ENCODE data around the gene CAMTA1.

CAMTA1 gene

DNA sequence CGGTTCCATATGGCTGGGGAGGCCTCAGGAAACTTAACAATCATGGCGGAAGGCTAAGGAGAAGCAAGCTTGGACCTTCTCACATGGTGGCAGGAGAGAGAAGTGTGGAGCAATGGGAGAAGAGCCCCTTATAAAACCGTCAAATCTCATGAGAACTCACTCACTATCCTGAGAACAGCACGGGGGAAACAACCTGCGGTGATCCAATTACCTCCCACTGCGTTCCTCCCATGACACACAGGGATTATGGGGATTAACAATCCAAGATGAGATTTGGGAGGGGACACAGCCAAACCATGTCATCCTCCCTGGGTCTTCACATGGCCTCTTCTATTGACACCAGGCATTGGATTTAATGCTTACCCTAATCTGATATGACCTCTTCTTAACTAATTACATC is 530.7 kb downstream of the CAMTA1 start:
- no peak for DNase-seq (ENCODE audit: low read depth)
- TF ChIP-seq, protein P1, sequence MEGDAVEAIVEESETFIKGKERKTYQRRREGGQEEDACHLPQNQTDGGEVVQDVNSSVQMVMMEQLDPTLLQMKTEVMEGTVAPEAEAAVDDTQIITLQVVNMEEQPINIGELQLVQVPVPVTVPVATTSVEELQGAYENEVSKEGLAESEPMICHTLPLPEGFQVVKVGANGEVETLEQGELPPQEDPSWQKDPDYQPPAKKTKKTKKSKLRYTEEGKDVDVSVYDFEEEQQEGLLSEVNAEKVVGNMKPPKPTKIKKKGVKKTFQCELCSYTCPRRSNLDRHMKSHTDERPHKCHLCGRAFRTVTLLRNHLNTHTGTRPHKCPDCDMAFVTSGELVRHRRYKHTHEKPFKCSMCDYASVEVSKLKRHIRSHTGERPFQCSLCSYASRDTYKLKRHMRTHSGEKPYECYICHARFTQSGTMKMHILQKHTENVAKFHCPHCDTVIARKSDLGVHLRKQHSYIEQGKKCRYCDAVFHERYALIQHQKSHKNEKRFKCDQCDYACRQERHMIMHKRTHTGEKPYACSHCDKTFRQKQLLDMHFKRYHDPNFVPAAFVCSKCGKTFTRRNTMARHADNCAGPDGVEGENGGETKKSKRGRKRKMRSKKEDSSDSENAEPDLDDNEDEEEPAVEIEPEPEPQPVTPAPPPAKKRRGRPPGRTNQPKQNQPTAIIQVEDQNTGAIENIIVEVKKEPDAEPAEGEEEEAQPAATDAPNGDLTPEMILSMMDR (IDR thresholded peaks at IDR 0.05; ENCODE audit: insufficient read depth, low read depth, low read length, missing control alignments) = no peak
- H3K4me3 ChIP-seq (ENCODE audit: low read depth, low read length) = no peak overlapping the region

DNA sequence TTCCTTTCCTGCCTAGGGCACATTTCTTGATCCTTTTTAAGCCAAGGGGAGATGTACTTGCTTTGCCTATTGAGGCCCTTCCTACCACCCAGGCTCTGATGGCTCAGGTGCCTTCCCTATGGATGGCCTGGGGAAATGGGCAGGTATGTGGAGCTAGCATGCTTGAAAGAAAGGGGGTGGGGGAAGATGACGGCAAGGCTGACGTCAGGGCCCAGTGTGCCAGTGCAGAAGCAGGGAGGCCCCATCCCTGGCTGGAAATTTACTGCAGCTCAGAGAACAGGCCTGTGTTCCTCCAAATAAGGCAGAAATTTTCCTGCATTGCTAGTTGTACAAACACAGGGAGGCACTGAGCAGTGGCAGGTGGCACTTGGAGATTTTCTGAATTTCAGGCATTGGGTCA is 532.6 kb downstream of the CAMTA1 start:
- no peak overlapping the region for H3K4me3 ChIP-seq (ENCODE audit: low read depth, low read length)
- TF ChIP-seq, protein P1 (IDR thresholded peaks at IDR 0.05; ENCODE audit: insufficient read depth, low read depth, low read length, missing control alignments) = no peak
- no peak for DNase-seq (ENCODE audit: low read depth)

DNA sequence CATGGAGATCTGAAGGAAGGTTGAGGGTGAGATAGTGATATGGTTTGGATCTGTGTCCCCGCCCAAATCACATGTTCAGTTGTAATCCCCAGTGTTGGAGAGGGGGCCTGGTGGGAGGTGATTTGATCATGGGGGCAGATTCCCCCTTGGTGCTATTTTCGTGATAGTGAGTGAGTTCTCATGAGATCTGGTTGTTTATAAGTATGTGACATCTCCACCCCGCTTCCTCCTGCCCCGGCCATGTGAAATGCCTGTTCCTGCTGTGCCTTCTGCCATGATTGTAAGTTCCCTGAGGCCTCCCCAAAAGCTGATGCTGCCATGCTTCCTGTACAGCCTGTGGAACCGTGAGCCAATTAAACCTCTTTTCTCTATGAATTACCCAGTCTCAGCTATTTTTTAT is 533.9 kb downstream of the CAMTA1 start:
- H3K4me3 ChIP-seq (ENCODE audit: low read depth, low read length) = no peak overlapping the region
- TF ChIP-seq, protein P1 (IDR thresholded peaks at IDR 0.05; ENCODE audit: insufficient read depth, low read depth, low read length, missing control alignments) = no peak
- DNase-seq (ENCODE audit: low read depth) = no peak

DNA sequence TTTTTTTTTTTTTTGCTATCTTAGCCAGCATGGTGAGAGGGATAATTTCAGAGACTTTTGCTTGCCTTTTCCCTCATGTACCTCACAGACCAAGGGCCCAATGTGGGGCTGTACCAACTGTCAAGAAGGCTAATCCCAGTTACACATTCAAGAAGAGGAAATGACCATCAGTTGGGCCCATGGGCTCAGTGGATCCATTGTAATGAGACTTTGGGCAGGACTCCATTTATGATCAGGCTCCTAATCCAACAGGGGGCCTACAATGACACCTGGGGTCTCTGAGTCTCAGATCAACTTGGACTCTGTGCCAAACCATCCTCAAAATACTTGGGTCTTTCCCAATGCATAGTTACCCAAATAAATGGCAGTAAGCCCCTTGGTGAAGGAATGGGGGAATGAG is 535.4 kb downstream of the CAMTA1 start:
- DNase-seq (ENCODE audit: low read depth) = no peak
- H3K4me3 ChIP-seq (ENCODE audit: low read depth, low read length) = no peak overlapping the region
- TF ChIP-seq, protein P1 (IDR thresholded peaks at IDR 0.05; ENCODE audit: insufficient read depth, low read depth, low read length, missing control alignments) = no peak

DNA sequence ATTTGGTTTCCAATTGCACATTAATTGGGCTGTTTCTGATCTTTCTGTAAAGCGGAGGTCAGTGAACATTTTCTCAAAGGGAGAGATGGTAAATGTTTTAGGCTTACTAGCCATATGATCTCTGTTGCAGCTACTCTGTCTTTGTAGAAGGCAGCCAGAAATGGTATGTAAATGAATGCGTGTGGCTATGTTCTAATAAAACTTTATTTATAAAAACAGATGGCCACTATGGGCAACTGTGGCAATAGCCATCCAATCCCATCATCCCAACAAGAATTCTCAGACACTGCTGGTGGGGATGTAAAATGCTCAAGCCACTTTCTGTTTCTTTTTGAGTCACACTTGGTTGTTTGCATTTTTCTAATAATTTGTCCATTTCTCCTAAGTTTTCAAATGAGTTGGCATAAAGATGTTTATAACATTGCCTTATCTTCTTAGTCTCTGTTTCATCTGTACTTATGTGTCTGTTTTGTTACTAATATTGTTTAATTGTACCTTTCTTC is 537.1 kb downstream of the CAMTA1 start:
- DNase-seq (ENCODE audit: low read depth) = no peak
- no peak overlapping the region for H3K4me3 ChIP-seq (ENCODE audit: low read depth, low read length)
- TF ChIP-seq, protein P1 (IDR thresholded peaks at IDR 0.05; ENCODE audit: insufficient read depth, low read depth, low read length, missing control alignments) = no peak

DNA sequence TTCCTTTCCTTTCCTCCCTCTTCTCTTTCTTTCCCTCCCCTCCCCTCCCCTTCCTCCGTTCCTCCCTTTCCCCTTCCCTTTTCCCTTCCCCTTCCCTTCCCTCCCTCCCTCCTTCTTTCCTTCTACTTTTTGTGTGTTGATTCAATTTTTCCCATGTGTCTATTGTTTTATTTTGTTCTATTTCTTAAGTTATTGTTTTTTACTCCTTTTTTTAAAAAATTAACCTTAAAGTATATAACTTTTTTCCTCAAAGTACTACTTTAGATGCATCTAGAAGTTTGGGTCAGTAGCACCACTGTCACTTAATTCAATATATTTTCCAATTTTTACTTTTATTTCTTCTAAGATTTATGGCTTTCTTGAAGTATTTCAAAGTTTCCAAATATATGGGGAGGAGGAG is 537.7 kb downstream of the CAMTA1 start:
- TF ChIP-seq, protein P1 (IDR thresholded peaks at IDR 0.05; ENCODE audit: insufficient read depth, low read depth, low read length, missing control alignments) = no peak
- no peak for DNase-seq (ENCODE audit: low read depth)
- no peak overlapping the region for H3K4me3 ChIP-seq (ENCODE audit: low read depth, low read length)

DNA sequence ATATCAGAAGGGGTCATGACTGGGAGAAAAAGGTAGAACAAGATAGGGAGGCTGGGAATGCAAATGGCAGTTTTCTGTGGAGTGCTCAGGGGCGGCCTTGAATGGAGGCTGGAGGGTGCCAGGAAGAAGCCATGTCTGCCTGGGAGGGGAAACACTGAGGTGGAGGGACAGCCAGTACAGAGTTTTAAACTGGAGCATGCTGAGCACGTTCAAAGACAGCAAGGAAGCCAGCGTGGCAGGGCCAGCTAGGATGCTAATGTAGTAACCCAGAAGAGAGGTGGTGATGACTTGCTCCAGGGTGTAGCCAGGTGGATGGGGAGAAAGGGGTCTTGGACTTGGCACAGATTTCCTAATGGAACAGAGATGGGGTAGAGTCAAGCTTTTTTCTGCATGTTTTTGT is 540.0 kb downstream of the CAMTA1 start:
- H3K4me3 ChIP-seq (ENCODE audit: low read depth, low read length) = no peak overlapping the region
- TF ChIP-seq, protein P1 (IDR thresholded peaks at IDR 0.05; ENCODE audit: insufficient read depth, low read depth, low read length, missing control alignments) = no peak
- DNase-seq (ENCODE audit: low read depth) = no peak

All from GM12865 (cell line).